Retinal pigment epithelial cell (primary cell): ENCODE results near the gene TIMP4.

ENCODE experiments used
- DNase-seq: peaks from one replicate; pipeline ENCODE4 v3.0.0-alpha.2; 2010; ENCODE audit warnings: low read depth
- H3K4me3 ChIP-seq: 2 replicates; pipeline ENCODE4 v1.5.1; 2011; ENCODE audit warnings: mild to moderate bottlenecking, low read length, control low read depth, moderate library complexity
- TF ChIP-seq, protein P1 (sequence below): conservative IDR thresholded peaks from 2 replicates; pipeline ENCODE4 v1.5.1; 2011; ENCODE audit warnings: low read depth, low read length, control low read depth, inconsistent platforms

The TIMP4 gene

DNA sequence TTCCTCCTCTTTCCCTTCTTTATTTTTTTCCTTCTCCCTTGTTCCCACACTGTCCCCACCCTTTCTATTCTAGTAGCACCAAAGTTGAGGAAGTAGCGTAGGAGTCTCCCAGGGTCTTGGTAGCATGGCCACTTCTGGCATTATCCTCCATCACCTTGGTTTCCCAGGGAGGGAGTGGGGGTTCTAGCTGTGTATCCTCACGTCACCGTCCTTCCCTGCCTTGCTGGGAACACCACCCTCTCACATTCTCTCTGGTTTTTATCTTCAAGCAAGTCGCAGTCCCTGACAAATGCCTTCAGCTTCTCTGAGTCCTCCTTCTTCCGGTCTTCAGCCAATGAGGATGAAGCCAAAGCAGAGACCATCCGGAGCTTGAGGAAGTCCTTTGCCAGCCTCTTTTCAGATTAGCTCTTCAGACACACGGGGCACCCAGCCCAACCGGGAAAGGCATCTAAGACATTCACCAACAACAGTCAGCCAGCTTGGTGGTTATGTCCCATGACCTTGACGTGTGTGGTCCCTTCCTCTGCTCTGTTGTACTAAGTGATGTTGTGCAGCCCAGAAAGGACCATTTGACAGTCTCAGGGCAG is 31.6 kb upstream of the TIMP4 start:
- no peak for DNase-seq
- TF ChIP-seq, protein P1, sequence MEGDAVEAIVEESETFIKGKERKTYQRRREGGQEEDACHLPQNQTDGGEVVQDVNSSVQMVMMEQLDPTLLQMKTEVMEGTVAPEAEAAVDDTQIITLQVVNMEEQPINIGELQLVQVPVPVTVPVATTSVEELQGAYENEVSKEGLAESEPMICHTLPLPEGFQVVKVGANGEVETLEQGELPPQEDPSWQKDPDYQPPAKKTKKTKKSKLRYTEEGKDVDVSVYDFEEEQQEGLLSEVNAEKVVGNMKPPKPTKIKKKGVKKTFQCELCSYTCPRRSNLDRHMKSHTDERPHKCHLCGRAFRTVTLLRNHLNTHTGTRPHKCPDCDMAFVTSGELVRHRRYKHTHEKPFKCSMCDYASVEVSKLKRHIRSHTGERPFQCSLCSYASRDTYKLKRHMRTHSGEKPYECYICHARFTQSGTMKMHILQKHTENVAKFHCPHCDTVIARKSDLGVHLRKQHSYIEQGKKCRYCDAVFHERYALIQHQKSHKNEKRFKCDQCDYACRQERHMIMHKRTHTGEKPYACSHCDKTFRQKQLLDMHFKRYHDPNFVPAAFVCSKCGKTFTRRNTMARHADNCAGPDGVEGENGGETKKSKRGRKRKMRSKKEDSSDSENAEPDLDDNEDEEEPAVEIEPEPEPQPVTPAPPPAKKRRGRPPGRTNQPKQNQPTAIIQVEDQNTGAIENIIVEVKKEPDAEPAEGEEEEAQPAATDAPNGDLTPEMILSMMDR = no peak
- H3K4me3 ChIP-seq = no peak overlapping the region

DNA sequence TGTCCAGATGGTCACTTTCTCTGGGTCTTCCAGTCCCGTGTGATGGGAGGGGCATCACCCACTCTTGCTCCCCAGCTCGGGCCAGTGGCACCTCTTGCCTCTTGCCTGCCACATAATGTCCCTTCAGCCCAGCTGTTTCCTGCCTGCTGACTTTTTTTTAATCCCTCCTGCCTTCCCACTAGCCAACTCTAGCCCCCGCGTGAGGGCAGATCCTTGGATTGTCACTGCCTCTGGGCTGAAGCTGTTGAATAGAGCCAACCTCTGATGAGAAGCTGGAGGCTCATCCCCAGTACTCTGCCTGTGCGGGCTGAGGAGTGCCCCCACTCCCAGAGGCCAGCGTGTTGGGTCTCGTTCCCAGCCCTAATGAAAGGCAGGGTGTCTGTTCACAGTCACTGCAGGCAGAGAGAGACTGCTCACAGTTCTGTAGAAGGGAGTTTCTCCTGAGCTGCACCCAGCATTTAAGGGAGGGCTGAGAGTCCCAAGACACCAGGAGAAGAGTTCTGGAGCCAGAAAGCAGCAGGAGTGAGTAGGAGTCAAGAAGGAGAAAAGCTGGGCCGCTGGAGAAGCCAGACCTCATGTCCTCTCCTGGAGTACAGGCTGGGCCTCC is 30.1 kb upstream of the TIMP4 start:
- TF ChIP-seq, protein P1 = no peak
- no peak overlapping the region for H3K4me3 ChIP-seq
- DNase-seq = no peak

DNA sequence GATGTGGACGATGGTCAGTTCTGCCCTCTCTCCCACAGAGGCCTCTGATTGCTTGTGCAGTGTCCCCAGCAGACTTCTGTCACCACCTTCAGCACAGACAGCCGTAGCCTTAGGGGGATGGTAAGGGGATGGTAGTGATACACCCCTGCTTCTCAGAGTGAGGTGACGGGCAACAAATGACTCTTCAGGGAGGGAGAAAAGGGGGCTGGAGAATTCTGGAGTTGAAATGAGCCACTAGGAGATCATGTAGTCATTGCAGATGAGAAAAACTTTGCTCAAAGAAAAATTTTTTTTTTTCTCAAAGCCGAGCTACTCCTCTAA is 29.6 kb upstream of the TIMP4 start:
- H3K4me3 ChIP-seq = no peak overlapping the region
- TF ChIP-seq, protein P1 = no peak
- DNase-seq = no peak

- no peak for DNase-seq
- TF ChIP-seq, protein P1 = no peak
- no peak overlapping the region for H3K4me3 ChIP-seq
Observed at GRCh38 chr3:12187448-12188327, 29.0 kb upstream of the TIMP4 start.

GRCh38 chr3:12186515-12187286 is 28.0 kb upstream of the TIMP4 start:
- H3K4me3 ChIP-seq = no peak overlapping the region
- DNase-seq = no peak
- TF ChIP-seq, protein P1 = no peak

- DNase-seq = no peak
- TF ChIP-seq, protein P1 = no peak
- no peak overlapping the region for H3K4me3 ChIP-seq
Observed at GRCh38 chr3:12186046-12186445, 27.3 kb upstream of the TIMP4 start.
